Small intestine (tissue), 7 donors: Measurements from ENCODE around the gene ELOA. TPM values are rescaled to one million over a fixed set of nuclear protein-coding genes. Genes with fewer than 3 reads are reported as not detected.
"Not testable (repeated sequence)": the region's sequence is repeated elsewhere in the genome, so short reads cannot be mapped to it uniquely, and the experiment has no call there.

ENCODE experiments used
- DNase-seq, 2 donors: peaks; one replicate each; pipeline versions ENCODE4 v3.0.0 to v3.0.0-alpha.2; 2013
- FAIRE-seq: peaks from 2 replicates; lab custom pipeline; 2012; peaks lifted over from hg19 to GRCh38; lab: Jason Lieb, UNC
- H3K27ac ChIP-seq, 3 donors: one replicate each; pipeline ENCODE4 v1.5.1; 2013; ENCODE audit warnings: low read length in 2 of 3, mild to moderate bottlenecking in 2 of 3, control low read depth in 1 of 3, inconsistent platforms in 1 of 3, low read depth in 1 of 3, moderate library complexity in 1 of 3
- H3K27me3 ChIP-seq, 3 donors: one replicate each; pipeline ENCODE4 v1.6.1; 2013; ENCODE audit warnings: low read length in 3 of 3, inconsistent platforms in 1 of 3; ENCODE audit not compliant: control insufficient read depth in 3 of 3, insufficient read depth in 3 of 3
- H3K36me3 ChIP-seq, 3 donors: one replicate each; pipeline ENCODE4 v1.6.1; 2013; ENCODE audit warnings: low read length in 3 of 3, inconsistent platforms in 1 of 3, low read depth in 1 of 3, mild to moderate bottlenecking in 1 of 3, moderate library complexity in 1 of 3; ENCODE audit not compliant: control insufficient read depth in 3 of 3, insufficient read depth in 2 of 3
- H3K4me1 ChIP-seq, 3 donors: one replicate each; pipeline ENCODE4 v1.6.1; 2013; ENCODE audit warnings: low read length in 2 of 3, inconsistent platforms in 1 of 3, low read depth in 1 of 3, mild to moderate bottlenecking in 1 of 3, moderate library complexity in 1 of 3; ENCODE audit not compliant: control insufficient read depth in 3 of 3, insufficient read depth in 2 of 3
- H3K4me3 ChIP-seq, 3 donors: one replicate each; pipeline ENCODE4 v1.5.1; 2013; ENCODE audit warnings: low read length in 3 of 3, control low read depth in 1 of 3, inconsistent platforms in 1 of 3, low read depth in 1 of 3, mild to moderate bottlenecking in 1 of 3, moderate library complexity in 1 of 3
- H3K9me3 ChIP-seq, 2 donors: one replicate each; pipeline ENCODE4 v1.6.1; 2013; ENCODE audit warnings: low read depth in 1 of 2, low read length in 1 of 2; ENCODE audit not compliant: control insufficient read depth in 2 of 2, insufficient read depth in 1 of 2
- WGBS, 3 donors: extraction: QIAGEN DNeasy Blood & Tissue Kit; methylation state at CpG; one replicate each; pipeline ENCODE4 v1.1.7; 2013; 5-methylcytosine and 5-hydroxymethylcytosine counted together
- polyA plus RNA-seq, 4 donors: library from polyadenylated mRNA; stranded (reverse) in 3 of 4; unstranded in 1 of 4; fragments of 200-250 nt in 3 of 4; fragments of 120-200 nt in 1 of 4; gene quantifications; one replicate each; pipeline versions ENCODE4 v1.2.1 to v1.2.3, GENCODE V29; 2013
- donor health status: healthy with polysubstance abuse.
- donor health status: control.
- donor health status: control.
- donor health status: Bipolar disorder and iron deficiency.
- donor health status: healthy.

Gene ELOA
- polyA plus RNA-seq, 4 donors, result 8.4 to 25.2 (median 11.7) TPM

GRCh38 chr1:23802809-23803342 lies 59.6 kb downstream of the ELOA start:
- H3K27me3 ChIP-seq, FAIRE-seq, H3K4me3 ChIP-seq, DNase-seq, H3K9me3 ChIP-seq, H3K27ac ChIP-seq: not testable (repeated sequence)
- peaks cover 0 to 30% (median 0%) of the 10 kb centered on the region in 3 donors for H3K4me1 ChIP-seq
- WGBS, 3 donors, result 95 to 97% (median 96%) methylated on average over 7 of the region's 7 CpGs
- peaks cover 0 to 72% (median 0%) of the 10 kb centered on the region in 3 donors for H3K36me3 ChIP-seq

DNA sequence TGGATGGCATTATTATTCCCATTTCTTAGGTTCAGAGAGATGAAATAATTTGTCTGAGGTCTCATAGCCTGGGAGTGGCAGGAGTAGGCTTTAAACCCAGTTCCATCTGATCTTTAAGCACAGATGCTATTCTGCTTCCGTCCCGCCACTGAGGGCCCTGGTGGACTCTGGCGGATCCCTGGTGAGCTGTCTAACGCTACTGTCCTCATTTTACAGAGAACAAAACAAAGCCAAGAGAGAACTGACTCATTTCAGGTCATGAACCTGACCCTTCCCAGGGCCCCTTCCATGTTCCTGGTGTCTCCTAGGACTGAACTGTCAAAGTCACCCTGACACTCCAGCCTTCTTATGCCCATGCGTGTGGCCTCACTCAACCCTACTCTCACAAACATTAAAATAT lies 60.4 kb downstream of the ELOA start:
- no peak for DNase-seq
- Histone ChIP-seq H3K4me3 (no peak overlapping the region), H3K36me3 (peaks cover 0 to 70% (median 2%) of the 10 kb centered on the region in 3 donors), H3K27me3 (no peaks in the 10 kb centered on the region), H3K9me3 (no peaks in the 10 kb centered on the region), H3K27ac (no peak overlapping the region), H3K4me1 (peaks cover 0 to 25% (median 0%) of the 10 kb centered on the region in 3 donors)
- 93 to 98% (median 97%) methylated on average over 5 of the region's 5 CpGs for WGBS, 3 donors
- no peak for FAIRE-seq

DNA sequence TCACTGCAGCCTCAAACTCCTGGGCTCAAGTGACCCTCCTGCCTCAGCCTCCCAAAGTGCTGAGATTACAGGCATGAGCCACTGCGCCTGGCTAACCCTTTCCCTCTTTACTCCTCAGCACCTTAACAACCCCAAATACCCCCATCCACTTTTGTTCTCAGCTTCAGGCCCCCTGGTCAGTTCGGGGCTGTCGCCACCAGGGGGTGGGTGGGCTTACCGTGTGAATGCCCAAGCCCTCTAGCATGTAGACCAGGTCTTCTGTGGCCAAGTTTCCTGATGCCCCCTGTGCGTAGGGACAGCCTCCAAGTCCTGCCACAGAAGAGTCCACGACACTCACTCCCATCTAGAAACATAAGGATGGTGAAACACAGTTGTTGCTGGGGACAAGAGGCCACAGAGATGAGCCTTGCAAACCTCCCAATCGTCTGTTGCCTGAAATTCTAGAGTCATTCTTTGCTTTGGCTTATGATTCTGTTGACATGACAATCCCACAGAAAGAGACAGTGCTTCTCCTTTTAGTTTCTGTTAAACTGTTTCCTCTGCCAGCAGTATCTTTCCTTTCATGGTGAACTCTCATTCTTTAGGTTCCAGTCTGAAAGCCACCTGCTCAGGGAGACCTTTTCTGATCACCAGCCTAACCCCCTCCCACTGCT lies 61.0 kb downstream of the ELOA start:
- Histone ChIP-seq H3K27me3 (no peaks in the 10 kb centered on the region), H3K27ac (no peak overlapping the region), H3K9me3 (no peaks in the 10 kb centered on the region), H3K36me3 (peaks cover 0 to 63% (median 2%) of the 10 kb centered on the region in 3 donors), H3K4me1 (peaks cover 0 to 19% (median 0%) of the 10 kb centered on the region in 3 donors), H3K4me3 (no peak overlapping the region)
- WGBS, 3 donors, result 79 to 89% (median 87%) methylated on average over 7 of the region's 7 CpGs
- FAIRE-seq (no peak), DNase-seq (no peak)

DNA sequence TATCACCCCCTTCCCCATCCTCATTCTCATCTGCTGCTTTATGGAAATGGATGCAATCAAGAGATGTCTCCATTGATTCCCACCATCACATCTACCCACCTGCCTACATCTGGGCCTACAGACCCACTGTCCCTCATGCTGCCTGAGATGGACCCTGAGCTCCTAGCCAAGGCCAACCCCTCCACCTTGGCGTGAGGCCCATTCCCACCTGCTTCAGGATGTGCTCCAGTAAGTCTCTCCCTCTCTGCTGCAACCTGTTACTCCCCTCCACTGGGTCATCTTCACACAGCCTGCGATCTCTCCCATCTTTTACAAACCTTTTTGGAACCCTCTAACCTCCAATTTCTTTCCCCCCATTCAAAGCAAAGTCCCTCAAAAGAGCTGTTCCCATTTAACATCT lies 61.8 kb downstream of the ELOA start:
- Histone ChIP-seq H3K9me3 (no peaks in the 10 kb centered on the region), H3K27me3 (no peaks in the 10 kb centered on the region), H3K36me3 (peaks cover 0 to 65% (median 2%) of the 10 kb centered on the region in 3 donors), H3K4me1 (peaks cover 0 to 25% (median 0%) of the 10 kb centered on the region in 3 donors), H3K27ac (no peak overlapping the region), H3K4me3 (no peak overlapping the region)
- DNase-seq, result no peak
- no peak for FAIRE-seq
- WGBS, 3 donors, result 86 to 93% (median 91%) methylated on average over 2 of the region's 2 CpGs

- Histone ChIP-seq H3K27ac (no peak overlapping the region), H3K36me3 (peaks cover 0 to 76% (median 2%) of the 10 kb centered on the region in 3 donors), H3K4me3 (no peak overlapping the region), H3K4me1 (peaks cover 0 to 37% (median 0%) of the 10 kb centered on the region in 3 donors), H3K27me3 (no peaks in the 10 kb centered on the region), H3K9me3 (no peaks in the 10 kb centered on the region)
- DNase-seq, result no peak
- no peak for FAIRE-seq
- WGBS, 3 donors, result 72 to 84% (median 83%) methylated on average over 6 of the region's 6 CpGs
These were observed 63.0 kb downstream of the ELOA start for GRCh38 chr1:23806280-23806679.

- Histone ChIP-seq H3K9me3 (no peaks in the 10 kb centered on the region), H3K4me1 (peaks cover 0 to 27% (median 0%) of the 10 kb centered on the region in 3 donors), H3K27me3 (no peaks in the 10 kb centered on the region), H3K4me3 (no peak overlapping the region), H3K27ac (no peak overlapping the region), H3K36me3 (peaks cover 0 to 78% (median 2%) of the 10 kb centered on the region in 3 donors)
- no peak for DNase-seq
- 51 to 76% (median 55%) methylated on average over 3 of the region's 3 CpGs for WGBS, 3 donors
- no peak for FAIRE-seq
These were observed 64.2 kb downstream of the ELOA start for GRCh38 chr1:23807453-23807852.

DNA sequence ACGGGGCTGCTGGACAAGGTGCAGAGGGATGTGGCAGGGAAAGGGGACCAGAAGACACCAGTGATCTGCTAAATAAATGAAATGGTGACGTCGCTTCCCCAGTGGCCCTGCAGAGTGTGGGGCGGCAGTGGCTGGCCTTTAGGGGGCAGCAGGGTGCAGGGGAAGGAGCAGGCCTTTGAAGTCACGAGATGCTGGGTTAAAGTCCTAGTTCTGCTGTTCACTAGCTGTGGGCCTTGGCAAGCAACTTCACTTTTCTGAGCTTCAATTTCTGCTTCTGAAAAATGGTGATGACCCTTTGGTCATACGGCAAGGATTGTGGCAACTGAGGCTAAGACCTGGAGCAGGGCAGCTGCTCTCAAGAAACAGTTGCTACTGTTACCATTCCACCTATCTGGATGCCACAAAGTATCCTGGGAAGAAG lies 66.5 kb downstream of the ELOA start:
- DNase-seq, result peak; percentile 89 to 94
- 10 to 19% (median 15%) methylated on average over 6 of the region's 6 CpGs for WGBS, 3 donors
- H3K4me3 ChIP-seq, result no peak overlapping the region
- no peaks in the 10 kb centered on the region for H3K9me3 ChIP-seq
- FAIRE-seq, result no peak
- no peaks in the 10 kb centered on the region for H3K27me3 ChIP-seq
- H3K27ac ChIP-seq, result peak overlapping the region; percentile 7 to 62 (median 43)
- peaks cover 0 to 27% (median 0%) of the 10 kb centered on the region in 3 donors for H3K4me1 ChIP-seq
- peaks cover 0 to 75% (median 2%) of the 10 kb centered on the region in 3 donors for H3K36me3 ChIP-seq

- DNase-seq (peak; percentile 80 to 85), FAIRE-seq (no peak)
- no peaks in the 10 kb centered on the region for H3K27me3 ChIP-seq
- no peak overlapping the region for H3K4me3 ChIP-seq
- H3K27ac ChIP-seq, result peak overlapping the region in 2 of 3 donors; percentile 22 to 62
- H3K4me1 ChIP-seq, result peaks cover 0 to 22% (median 0%) of the 10 kb centered on the region in 3 donors
- WGBS, 3 donors, result 7 to 43% (median 29%) methylated on average over 3 of the region's 3 CpGs
- no peaks in the 10 kb centered on the region for H3K9me3 ChIP-seq
- peaks cover 0 to 76% (median 2%) of the 10 kb centered on the region in 3 donors for H3K36me3 ChIP-seq
These were observed 67.7 kb downstream of the ELOA start for GRCh38 chr1:23810818-23811540.
